CD14-positive monocyte (primary cell): ENCODE results near the gene SPTBN4. TPM values are rescaled to one million over a fixed set of nuclear protein-coding genes. Genes with fewer than 3 reads are reported as not detected.
A peak's percentile ranks its signal among the peaks of the same experiment; 100 is the strongest.

Experiments
- DNase-seq, 3 donors: peaks; one replicate each; pipeline ENCODE4 v3.0.0-alpha.2; 2011 to 2022
- H2AFZ ChIP-seq: 2 replicates; pipeline ENCODE4 v1.6.0; 2012; ENCODE audit warnings: mild to moderate bottlenecking, low read depth, low read length, inconsistent platforms; ENCODE audit not compliant: insufficient read depth, poor library complexity, severe bottlenecking
- H3K27ac ChIP-seq, 2 donors: 1 replicate in 1 of 2; 2 replicates in 1 of 2; pipeline ENCODE4 v1.5.1; 2012 to 2013; ENCODE audit warnings: low read length in 2 of 2, control low read depth in 1 of 2, inconsistent platforms in 1 of 2, low read depth in 1 of 2, mild to moderate bottlenecking in 1 of 2
- H3K27me3 ChIP-seq, 2 donors: one replicate each; pipeline versions ENCODE4 v1.6.0 to v1.6.1; 2011 to 2013; ENCODE audit warnings: low read length in 2 of 2; ENCODE audit not compliant: control insufficient read depth in 2 of 2, insufficient read depth in 2 of 2
- H3K36me3 ChIP-seq, 2 donors: replicated peaks in 1 of 2; 1 replicate in 1 of 2; 2 replicates in 1 of 2; pipeline versions ENCODE4 v1.5.1 to v1.6.1; 2012 to 2013; ENCODE audit warnings: low read length in 2 of 2, control low read depth in 1 of 2, inconsistent platforms in 1 of 2, mild to moderate bottlenecking in 1 of 2; ENCODE audit not compliant: insufficient read depth in 2 of 2, control insufficient read depth in 1 of 2
- H3K4me1 ChIP-seq, 2 donors: 1 replicate in 1 of 2; 2 replicates in 1 of 2; pipeline versions ENCODE4 v1.5.1 to v1.6.1; 2012 to 2013; ENCODE audit warnings: low read length in 2 of 2, control low read depth in 1 of 2, inconsistent platforms in 1 of 2, mild to moderate bottlenecking in 1 of 2, moderate library complexity in 1 of 2; ENCODE audit not compliant: insufficient read depth in 2 of 2, control insufficient read depth in 1 of 2
- H3K4me2 ChIP-seq: replicated peaks from 2 replicates; pipeline ENCODE3; 2012; ENCODE audit warnings: low read length, moderate library complexity, mild to moderate bottlenecking; ENCODE audit not compliant: poor library complexity, severe bottlenecking; ENCODE audit errors: extremely low read depth
- H3K4me3 ChIP-seq, 3 experiments: fragments of 200-600 bp in 1 of 3; sonication (generic) in 1 of 3; replicated peaks in 1 of 3; 1 replicate in 2 of 3; 2 replicates in 1 of 3; pipeline ENCODE4 v1.5.1; 2011 to 2013; ENCODE audit warnings: low read length in 3 of 3, mild to moderate bottlenecking in 3 of 3, control low read depth in 2 of 3, low read depth in 2 of 3, inconsistent platforms in 1 of 3, moderate library complexity in 1 of 3
- H3K79me2 ChIP-seq: 2 replicates; pipeline ENCODE4 v1.6.0; 2012; ENCODE audit warnings: mild to moderate bottlenecking, control low read depth, inconsistent platforms, low read length, moderate library complexity; ENCODE audit not compliant: insufficient read depth
- H3K9ac ChIP-seq: 2 replicates; pipeline ENCODE4 v1.6.0; 2017; ENCODE audit warnings: low read length, mild to moderate bottlenecking; ENCODE audit not compliant: insufficient read depth, poor library complexity, severe bottlenecking
- H3K9me3 ChIP-seq, 2 donors: replicated peaks in 1 of 2; 1 replicate in 1 of 2; 2 replicates in 1 of 2; pipeline versions ENCODE4 v1.5.1 to v1.6.1; 2012 to 2013; ENCODE audit warnings: low read length in 2 of 2, control low read depth in 1 of 2; ENCODE audit not compliant: control insufficient read depth in 1 of 2, insufficient read depth in 1 of 2
- H4K20me1 ChIP-seq: 2 replicates; pipeline ENCODE4 v1.6.0; 2012; ENCODE audit warnings: mild to moderate bottlenecking, low read length, control low read depth, moderate library complexity; ENCODE audit not compliant: insufficient read depth
- H3K27ac Mint-ChIP-seq, 7 donors: one replicate each; pipeline ENCODE4 v1.8.0; 2020; ENCODE audit warnings: mild to moderate bottlenecking in 7 of 7, mixed read lengths in 7 of 7, moderate library complexity in 6 of 7, inconsistent platforms in 2 of 7
- H3K27me3 Mint-ChIP-seq, 3 donors: one replicate each; pipeline ENCODE4 v1.8.0; 2021 to 2022; ENCODE audit warnings: low read depth in 3 of 3, mild to moderate bottlenecking in 3 of 3, mixed read lengths in 3 of 3, moderate library complexity in 3 of 3, inconsistent platforms in 1 of 3
- H3K36me3 Mint-ChIP-seq, 2 donors: one replicate each; pipeline ENCODE4 v1.8.0; 2020; ENCODE audit warnings: mixed read lengths in 2 of 2, inconsistent platforms in 1 of 2, mild to moderate bottlenecking in 1 of 2
- H3K4me1 Mint-ChIP-seq: one replicate; pipeline ENCODE4 v1.8.0; 2020; ENCODE audit warnings: mild to moderate bottlenecking, mixed read lengths
- H3K4me3 Mint-ChIP-seq, 2 donors: one replicate each; pipeline ENCODE4 v1.8.0; 2020; ENCODE audit warnings: mild to moderate bottlenecking in 2 of 2, mixed read lengths in 2 of 2, moderate library complexity in 1 of 2
- H3K9me3 Mint-ChIP-seq, 7 donors: one replicate each; pipeline ENCODE4 v1.8.0; 2020 to 2022; ENCODE audit warnings: mixed read lengths in 7 of 7, mild to moderate bottlenecking in 6 of 7, moderate library complexity in 6 of 7, inconsistent platforms in 2 of 7
- WGBS: methylation state at CpG from one replicate; pipeline ENCODE4 v1.1.5; 2013; ENCODE audit warnings: missing lambda C conversion rate; ENCODE audit not compliant: insufficient coverage; 5-methylcytosine and 5-hydroxymethylcytosine counted together
- intact Hi-C, 2 donors: fragments of 100-400 bp; cut with micrococcal nuclease; formaldehyde crosslinking; loops; one replicate each; pipeline versions ENCODE4 v1.15.0 to v1.15.1; 2023
- polyA plus RNA-seq, 3 donors: library from polyadenylated mRNA; depleted of rRNA in 1 of 3; unstranded in 2 of 3; stranded (reverse) in 1 of 3; fragments of 300-500 nt in 2 of 3; fragments of >200 nt in 1 of 3; fragmentation: Illumina TruSeq in 2 of 3; gene quantifications; 1 replicate in 2 of 3; 2 replicates in 1 of 3; pipeline ENCODE4 v1.2.3, GENCODE V29; 2012 to 2021
- TF ChIP-seq, protein P1 (sequence below): fragments of 200-600 bp; IDR thresholded peaks from one replicate; pipeline ENCODE4 v1.8.0; 2022; ENCODE audit warnings: antibody characterized with exemption, mild to moderate bottlenecking

Gene SPTBN4
- polyA plus RNA-seq, 3 donors = 0.07 TPM; not detected in 2

DNA sequence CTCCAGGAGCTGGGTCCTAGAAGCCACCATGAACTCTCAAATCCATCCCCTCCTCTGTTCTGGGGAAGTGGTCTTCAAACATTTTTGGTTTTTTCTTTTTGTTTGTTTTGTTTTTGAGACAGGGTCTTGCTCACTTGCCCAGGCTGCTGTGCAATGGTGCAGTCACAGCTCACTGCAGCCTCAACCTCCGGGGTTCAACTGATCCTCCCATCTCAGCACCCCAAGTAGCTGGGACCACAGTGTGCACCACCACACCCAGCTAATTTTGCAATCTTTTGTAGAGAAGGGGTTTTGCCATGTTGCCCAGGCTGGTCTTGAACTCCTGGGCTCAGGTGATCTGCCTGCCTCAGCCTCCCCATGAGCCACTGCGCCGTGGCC, 8.2 kb upstream of the SPTBN4 start:
- intact Hi-C loops = no loop called here
- H4K20me1 ChIP-seq = peaks cover 11% of the 10 kb centered on the region

DNA sequence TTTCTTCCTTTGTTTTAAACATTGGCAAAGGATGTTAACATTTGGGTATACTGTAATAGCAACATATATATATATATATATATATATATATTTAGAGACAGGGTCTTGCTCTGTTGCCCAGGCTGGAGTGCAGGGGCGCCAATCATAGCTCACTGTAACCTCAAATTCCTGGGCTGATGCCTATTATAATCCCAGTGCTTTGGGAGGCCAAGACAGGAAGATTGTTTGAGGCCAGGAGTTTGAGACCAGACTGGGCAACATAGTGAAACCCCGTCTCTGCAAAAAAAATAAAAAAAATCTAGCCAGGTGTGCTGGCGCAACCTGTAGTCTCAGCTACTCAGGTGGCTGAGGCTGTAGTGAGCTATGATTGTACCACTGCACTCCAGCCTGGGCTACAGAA, 6.6 kb upstream of the SPTBN4 start:
- 80% methylated on average over 1 of the region's 3 CpGs for WGBS
- intact Hi-C loops = loop anchor here (2.0 to 10.0 kb wide), 3 partner anchors 13 to 95 kb away; no protein-coding TSS in a partner anchor
- no peak for DNase-seq
- TF ChIP-seq, protein P1, sequence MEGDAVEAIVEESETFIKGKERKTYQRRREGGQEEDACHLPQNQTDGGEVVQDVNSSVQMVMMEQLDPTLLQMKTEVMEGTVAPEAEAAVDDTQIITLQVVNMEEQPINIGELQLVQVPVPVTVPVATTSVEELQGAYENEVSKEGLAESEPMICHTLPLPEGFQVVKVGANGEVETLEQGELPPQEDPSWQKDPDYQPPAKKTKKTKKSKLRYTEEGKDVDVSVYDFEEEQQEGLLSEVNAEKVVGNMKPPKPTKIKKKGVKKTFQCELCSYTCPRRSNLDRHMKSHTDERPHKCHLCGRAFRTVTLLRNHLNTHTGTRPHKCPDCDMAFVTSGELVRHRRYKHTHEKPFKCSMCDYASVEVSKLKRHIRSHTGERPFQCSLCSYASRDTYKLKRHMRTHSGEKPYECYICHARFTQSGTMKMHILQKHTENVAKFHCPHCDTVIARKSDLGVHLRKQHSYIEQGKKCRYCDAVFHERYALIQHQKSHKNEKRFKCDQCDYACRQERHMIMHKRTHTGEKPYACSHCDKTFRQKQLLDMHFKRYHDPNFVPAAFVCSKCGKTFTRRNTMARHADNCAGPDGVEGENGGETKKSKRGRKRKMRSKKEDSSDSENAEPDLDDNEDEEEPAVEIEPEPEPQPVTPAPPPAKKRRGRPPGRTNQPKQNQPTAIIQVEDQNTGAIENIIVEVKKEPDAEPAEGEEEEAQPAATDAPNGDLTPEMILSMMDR = no peak
- Histone ChIP-seq H3K27me3 (no peaks in the 10 kb centered on the region), H3K9ac (no peak overlapping the region), H2AFZ (no peak overlapping the region), H3K9me3 (no peaks in the 10 kb centered on the region), H3K4me3 (no peak overlapping the region), H4K20me1 (peaks cover 16% of the 10 kb centered on the region), H3K79me2 (peaks cover 55% of the 10 kb centered on the region), H3K4me2 (no peak overlapping the region), H3K4me1 (peaks cover 45 to 46% of the 10 kb centered on the region in 2 donors), H3K36me3 (peaks cover 36 to 37% of the 10 kb centered on the region in 2 donors), H3K27ac (no peak overlapping the region)
- Mint-ChIP-seq H3K9me3 (no peaks in the 10 kb centered on the region), H3K4me1 (peaks cover 43% of the 10 kb centered on the region), H3K36me3 (peaks cover 21 to 45% of the 10 kb centered on the region in 2 donors), H3K4me3 (no peak overlapping the region), H3K27ac (peak overlapping the region in 1 of 7 donors; percentile 11), H3K27me3 (peaks cover 0 to 2% (median 1%) of the 10 kb centered on the region in 3 donors)

More for the DNA sequence above, 8.2 kb upstream of the SPTBN4 start:
- peaks cover 30% of the 10 kb centered on the region in 2 donors for H3K4me1 ChIP-seq
- TF ChIP-seq, protein P1 = no peak
- peaks cover 0 to 2% (median 1%) of the 10 kb centered on the region in 3 donors for H3K27me3 Mint-ChIP-seq
- WGBS = no CpG with 5 or more reads among the region's 3 CpGs
- H3K27me3 ChIP-seq = no peaks in the 10 kb centered on the region
- no peak overlapping the region for H3K4me2 ChIP-seq
- no peak overlapping the region for H3K27ac ChIP-seq
- no peaks in the 10 kb centered on the region for H3K9me3 ChIP-seq
- peaks cover 28% of the 10 kb centered on the region for H3K4me1 Mint-ChIP-seq
- H3K4me3 ChIP-seq = no peak overlapping the region
- H3K4me3 Mint-ChIP-seq = no peak overlapping the region
- H3K36me3 Mint-ChIP-seq = peaks cover 29 to 61% of the 10 kb centered on the region in 2 donors
- no peaks in the 10 kb centered on the region for H3K9me3 Mint-ChIP-seq
- H3K27ac Mint-ChIP-seq = no peak overlapping the region
- H3K36me3 ChIP-seq = peaks cover 45 to 52% of the 10 kb centered on the region in 2 donors
- no peak overlapping the region for H3K9ac ChIP-seq
- H2AFZ ChIP-seq = no peak overlapping the region
- peaks cover 41% of the 10 kb centered on the region for H3K79me2 ChIP-seq
- no peak for DNase-seq
